ENCODE measurements around the gene ADGRV1.

DNA sequence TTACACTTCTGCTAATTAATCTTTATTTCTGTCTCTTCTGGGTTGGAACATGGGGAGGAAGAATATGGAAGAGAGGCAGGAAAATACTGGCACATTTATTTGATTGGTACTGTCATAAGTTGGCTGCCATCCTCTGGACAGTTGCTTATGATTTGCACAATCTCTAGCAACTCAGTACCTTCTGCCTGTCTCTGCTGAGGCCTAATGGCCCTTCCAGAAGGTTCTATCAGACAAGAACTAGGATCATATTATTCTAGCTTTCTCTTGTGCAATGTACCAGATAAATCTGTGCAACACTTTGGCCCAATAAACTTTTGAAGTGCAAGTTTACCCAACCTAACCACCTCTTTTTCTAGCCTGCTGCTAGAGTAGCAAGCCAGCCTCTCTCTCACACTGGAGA is 489.5 kb downstream of the ADGRV1 start:
- no peak for TF ChIP-seq YY1 (tag by site-specific recombination; IDR thresholded peaks at IDR 0.05)
- TF ChIP-seq, protein P1, sequence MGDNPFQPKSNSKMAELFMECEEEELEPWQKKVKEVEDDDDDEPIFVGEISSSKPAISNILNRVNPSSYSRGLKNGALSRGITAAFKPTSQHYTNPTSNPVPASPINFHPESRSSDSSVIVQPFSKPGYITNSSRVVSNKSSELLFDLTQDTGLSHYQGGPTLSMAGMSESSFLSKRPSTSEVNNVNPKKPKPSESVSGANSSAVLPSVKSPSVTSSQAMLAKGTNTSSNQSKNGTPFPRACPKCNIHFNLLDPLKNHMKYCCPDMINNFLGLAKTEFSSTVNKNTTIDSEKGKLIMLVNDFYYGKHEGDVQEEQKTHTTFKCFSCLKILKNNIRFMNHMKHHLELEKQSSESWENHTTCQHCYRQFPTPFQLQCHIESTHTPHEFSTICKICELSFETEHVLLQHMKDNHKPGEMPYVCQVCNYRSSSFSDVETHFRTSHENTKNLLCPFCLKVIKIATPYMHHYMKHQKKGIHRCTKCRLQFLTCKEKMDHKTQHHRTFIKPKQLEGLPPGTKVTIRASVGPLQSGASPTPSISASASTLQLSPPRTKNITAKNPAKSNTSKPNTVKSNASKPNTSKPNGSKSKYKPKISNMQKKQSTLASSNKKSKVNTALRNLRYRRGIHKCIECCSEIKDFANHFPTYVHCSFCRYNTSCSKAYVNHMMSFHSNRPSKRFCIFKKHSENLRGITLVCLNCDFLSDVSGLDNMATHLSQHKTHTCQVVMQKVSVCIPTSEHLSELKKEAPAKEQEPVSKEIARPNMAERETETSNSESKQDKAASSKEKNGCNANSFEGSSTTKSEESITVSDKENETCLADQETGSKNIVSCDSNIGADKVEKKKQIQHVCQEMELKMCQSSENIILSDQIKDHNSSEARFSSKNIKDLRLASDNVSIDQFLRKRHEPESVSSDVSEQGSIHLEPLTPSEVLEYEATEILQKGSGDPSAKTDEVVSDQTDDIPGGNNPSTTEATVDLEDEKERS (tag by site-specific recombination; IDR thresholded peaks at IDR 0.05): no peak
- no peak for TF ChIP-seq ZIC2 (tag by site-specific recombination; IDR thresholded peaks at IDR 0.05)
